Sigmoid colon (tissue), 4 donors: ENCODE data around the gene TXNDC11.

Experiments
- EP300 ChIP-seq, 4 donors: sonication (generic); formaldehyde crosslinking; IDR thresholded peaks; one replicate each; pipeline ENCODE4 v1.6.1; 2017; ENCODE audit warnings: antibody characterized with exemption in 4 of 4
- TF ChIP-seq, protein P1 (sequence below), 4 experiments: fragments of 450-650 bp in 3 of 4; fragments of 200-600 bp in 1 of 4; IDR thresholded peaks; one replicate each; pipeline ENCODE4 v1.5.1; 2016 to 2019; ENCODE audit warnings: antibody characterized with exemption in 4 of 4, mild to moderate bottlenecking in 3 of 4, moderate library complexity in 2 of 4

DNA sequence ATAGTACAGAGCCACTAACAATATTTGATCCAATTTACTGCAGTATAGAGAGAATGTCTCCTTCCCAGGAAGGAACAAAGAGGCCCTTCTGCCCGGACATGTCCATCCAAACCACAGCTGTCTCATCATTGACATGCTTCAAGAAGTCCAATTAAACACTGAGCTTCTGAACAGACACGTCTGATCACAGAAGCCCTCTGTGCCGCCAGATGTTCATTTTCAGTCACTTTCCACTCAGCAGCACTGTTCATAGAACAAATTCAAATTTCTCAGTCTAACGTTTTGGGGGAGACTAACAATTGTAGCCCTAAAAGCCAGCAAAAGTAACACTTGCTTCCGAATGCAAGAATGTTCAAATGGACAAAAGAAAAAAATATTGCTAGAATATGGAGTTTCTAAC is 39.1 kb upstream of the TXNDC11 start:
- no peak for TF ChIP-seq EP300 (IDR thresholded peaks at IDR 0.05)
- TF ChIP-seq, protein P1, sequence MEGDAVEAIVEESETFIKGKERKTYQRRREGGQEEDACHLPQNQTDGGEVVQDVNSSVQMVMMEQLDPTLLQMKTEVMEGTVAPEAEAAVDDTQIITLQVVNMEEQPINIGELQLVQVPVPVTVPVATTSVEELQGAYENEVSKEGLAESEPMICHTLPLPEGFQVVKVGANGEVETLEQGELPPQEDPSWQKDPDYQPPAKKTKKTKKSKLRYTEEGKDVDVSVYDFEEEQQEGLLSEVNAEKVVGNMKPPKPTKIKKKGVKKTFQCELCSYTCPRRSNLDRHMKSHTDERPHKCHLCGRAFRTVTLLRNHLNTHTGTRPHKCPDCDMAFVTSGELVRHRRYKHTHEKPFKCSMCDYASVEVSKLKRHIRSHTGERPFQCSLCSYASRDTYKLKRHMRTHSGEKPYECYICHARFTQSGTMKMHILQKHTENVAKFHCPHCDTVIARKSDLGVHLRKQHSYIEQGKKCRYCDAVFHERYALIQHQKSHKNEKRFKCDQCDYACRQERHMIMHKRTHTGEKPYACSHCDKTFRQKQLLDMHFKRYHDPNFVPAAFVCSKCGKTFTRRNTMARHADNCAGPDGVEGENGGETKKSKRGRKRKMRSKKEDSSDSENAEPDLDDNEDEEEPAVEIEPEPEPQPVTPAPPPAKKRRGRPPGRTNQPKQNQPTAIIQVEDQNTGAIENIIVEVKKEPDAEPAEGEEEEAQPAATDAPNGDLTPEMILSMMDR (IDR thresholded peaks at IDR 0.05), result no peak
